HG03442 (cell line): ENCODE measurements around the gene CCDC33.

Experiments
- ATAC-seq: cut with Tn5 transposase; IDR thresholded peaks from one replicate; pipeline ENCODE4 v1.9.1; 2021; ENCODE audit warnings: mild to moderate bottlenecking, moderate library complexity; ENCODE audit not compliant: unreplicated experiment

Gene CCDC33

GRCh38 chr15:74311734-74312444, 75.8 kb downstream of the CCDC33 start:
- ATAC-seq: no peak

- no peak for ATAC-seq
These were observed 76.4 kb downstream of the CCDC33 start for GRCh38 chr15:74312445-74313007.

GRCh38 chr15:74313889-74314288, 77.8 kb downstream of the CCDC33 start:
- no peak for ATAC-seq

DNA sequence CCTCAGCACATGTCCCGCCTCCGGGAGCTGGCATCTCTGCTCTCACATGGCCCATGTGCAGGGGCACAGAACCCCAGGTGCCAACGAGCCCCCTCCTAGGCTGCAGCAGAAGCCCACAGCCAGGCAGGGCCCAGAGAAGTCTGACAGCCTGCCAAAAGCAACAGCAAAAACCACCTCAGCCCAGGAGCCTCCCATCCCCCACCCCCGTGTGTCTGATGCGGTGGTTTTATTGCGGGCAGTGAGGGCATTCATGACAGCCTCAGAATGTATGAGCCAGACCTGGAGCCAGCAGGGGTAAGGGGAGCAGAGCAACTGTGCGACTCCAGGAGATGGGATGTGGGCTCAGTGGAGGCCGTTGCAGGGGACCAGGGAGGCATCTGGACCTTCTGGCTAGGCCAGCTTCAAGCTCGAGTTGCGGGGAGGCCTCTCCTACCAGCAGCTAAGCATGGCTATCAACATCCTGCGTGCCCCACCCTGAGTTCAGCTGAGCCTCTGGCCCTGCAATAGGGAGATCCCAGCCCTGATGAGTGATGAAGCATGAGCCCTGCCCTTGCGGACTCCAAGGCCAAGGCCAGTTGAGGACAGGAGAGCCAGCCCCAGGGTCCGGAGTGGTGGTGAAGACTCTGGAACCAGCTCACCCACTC, 78.8 kb downstream of the CCDC33 start:
- ATAC-seq: no peak

GRCh38 chr15:74315626-74316025, 79.5 kb downstream of the CCDC33 start:
- no peak for ATAC-seq

- ATAC-seq: no peak
These were observed 80.0 kb downstream of the CCDC33 start for GRCh38 chr15:74316141-74316540.

GRCh38 chr15:74317820-74318375, 81.8 kb downstream of the CCDC33 start:
- ATAC-seq: no peak

DNA sequence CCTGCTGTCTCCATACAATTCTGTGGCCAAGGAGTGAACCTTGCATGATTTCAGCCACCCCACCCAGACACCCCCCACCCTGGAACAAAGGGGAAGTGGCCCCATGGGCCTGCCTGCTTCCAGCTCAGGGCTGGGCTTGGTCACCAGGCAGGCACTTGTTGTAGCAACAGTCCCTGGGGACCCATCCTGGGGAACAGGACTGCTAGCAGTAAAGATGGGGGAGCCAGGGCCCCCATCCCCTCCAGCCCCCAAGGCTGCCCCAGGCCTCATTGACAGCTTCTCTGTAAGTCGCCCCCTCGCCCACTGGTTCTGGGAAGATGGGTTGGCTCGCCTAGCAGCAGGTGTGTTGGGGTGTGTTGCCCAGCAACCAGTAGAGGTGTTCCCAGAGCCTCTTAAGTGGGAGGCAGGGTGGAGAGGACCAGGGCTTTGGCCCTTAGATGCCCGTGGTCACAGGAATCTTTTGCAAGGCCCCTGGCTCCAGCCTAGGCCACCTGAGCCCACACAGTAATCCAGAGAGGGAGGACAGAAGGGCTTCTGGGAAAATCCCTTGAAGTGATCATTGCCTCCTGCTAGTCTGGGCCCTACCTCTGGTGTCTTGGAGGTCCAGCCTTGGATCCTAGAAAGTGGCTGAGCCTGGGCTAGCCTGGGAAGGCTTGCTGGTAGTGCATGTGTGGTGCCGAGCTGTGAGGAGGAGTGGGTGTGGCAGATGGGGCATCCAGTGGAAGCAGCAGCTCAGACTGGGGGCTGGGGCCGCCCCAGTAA, 82.4 kb downstream of the CCDC33 start:
- no peak for ATAC-seq

DNA sequence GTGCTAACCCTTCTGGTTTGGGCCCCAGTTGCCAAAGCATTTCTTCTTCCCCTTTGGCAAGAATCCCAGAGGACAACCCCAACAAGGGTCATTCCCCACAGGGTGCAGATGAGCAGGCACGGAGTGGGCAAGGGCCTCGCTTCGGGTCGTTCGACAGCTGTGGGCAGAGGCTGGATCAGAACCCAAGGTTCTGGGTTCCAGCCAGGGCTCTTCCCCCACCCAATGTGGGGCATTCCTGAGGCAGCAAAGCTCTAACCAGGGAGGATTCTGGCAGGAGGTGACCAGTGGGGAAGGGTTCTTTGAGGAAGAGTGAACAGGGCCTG, 83.0 kb downstream of the CCDC33 start:
- no peak for ATAC-seq

- no peak for ATAC-seq
These were observed 83.6 kb downstream of the CCDC33 start for GRCh38 chr15:74319596-74320351.

- ATAC-seq: no peak
These were observed 84.5 kb downstream of the CCDC33 start for GRCh38 chr15:74320352-74321247.

DNA sequence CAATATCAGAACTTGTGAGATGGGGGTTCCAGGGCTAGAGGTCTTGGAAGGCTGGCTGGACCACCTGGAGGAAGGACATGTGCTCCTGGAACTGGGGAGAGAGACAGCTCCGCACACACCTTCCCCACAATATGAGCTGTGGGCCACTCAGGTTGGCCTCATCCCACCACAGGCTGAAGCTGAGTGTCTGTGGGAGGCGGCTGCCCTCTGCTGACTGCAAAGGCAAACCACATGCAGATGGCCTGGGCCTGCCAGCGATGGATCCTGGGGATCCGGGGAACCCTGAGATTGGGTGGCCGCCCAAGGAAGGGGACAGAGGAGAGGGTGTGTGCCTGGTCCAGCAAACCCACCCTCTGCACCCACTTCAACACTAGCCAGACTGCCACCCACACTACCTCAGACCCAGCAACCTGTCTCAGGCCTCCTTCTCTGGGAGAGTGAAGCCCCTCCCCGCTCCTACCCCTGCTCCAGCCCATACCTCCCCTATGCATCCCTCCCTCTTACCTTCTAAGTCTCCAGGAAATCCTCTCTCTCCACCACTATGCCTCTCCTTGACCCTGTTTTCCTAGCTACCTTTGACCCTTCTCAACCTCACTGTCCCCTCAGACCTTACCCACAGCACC, 86.5 kb downstream of the CCDC33 start:
- peak; percentile 47 for ATAC-seq

DNA sequence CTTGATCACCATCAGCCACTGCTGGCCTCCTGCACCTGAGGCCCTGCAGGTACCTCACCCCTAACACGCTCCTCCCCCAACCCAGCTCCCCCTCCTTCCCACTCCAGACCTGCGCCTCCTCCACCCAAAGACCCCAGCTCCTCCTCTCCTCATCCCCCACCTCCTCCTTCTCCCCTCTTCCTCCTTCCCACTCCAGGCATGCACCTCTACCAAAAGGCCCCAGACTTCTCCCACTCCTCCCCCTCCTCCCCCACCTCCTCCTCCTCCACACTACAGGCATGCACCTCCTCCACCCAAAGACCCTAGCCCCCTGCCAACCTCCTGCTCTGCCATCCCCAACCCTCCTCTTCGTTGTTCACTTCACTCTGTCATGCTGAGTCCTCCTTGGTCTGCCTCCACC, 88.6 kb downstream of the CCDC33 start:
- ATAC-seq: no peak

- ATAC-seq: no peak
These were observed 90.6 kb downstream of the CCDC33 start for GRCh38 chr15:74326746-74327145.

DNA sequence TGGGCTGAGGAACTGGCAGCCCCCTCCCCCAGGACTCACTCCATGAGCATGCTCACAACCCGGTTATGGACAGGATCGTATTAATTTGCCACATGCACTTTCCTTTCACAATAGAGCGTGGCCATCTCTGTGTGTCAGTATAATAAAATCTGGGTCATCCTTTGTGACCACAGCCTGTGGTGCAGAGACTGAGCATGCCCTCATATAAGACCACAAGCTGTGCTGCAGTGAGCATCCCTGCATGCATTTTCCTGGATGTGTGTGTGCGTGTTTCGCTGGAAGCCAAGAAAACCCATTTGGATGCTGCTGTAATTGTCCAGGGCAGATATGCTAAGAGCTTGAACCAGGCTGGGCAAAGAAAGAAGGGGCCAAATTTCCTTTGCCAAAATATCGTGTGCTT, 91.6 kb downstream of the CCDC33 start:
- ATAC-seq: no peak

GRCh38 chr15:74328331-74329056, 92.4 kb downstream of the CCDC33 start:
- ATAC-seq: no peak

DNA sequence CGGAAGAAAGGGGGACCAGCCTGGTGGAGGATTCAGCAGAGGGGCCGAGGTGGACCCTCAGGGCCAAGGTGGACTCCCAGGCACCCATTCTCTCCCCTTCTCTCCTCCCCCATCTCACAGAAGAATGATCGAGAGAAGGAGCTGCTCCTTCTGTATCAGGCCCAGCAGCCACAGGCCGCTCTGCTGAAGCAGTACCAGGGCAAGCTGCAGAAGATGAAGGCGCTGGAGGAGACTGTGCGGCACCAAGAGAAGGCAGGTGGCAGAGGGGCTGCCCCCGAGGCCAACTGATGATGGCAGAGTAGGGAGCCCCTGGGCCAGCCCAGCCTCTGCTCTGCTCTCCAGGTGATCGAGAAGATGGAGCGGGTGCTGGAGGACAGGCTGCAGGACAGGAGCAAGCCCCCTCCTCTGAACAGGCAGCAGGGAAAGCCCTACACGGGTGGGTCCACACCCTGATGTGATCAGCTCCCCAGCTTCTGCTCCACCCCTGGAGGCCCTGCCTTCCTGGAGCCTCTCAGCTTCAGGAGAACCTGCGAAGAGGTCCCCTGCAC, 94.8 kb downstream of the CCDC33 start:
- no peak for ATAC-seq

DNA sequence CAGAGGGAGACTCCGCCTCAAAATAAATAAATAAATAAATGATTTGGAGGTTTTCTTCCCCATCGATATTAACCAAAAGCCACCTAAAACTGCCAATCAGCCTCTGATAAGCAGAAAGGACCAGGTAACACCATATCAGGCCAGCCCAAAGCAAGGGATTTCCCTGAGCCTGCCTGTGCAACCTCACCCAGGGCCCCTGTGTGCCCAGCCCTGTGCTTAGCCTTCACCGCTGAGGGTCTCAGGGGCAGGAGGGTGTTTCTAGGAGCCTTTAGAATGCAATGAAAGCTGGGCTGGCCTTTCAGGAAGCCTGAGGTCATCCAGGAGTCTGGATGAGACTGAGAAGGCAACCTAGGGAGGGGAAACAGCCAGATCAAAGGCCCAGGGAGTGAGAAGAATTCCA, 95.9 kb downstream of the CCDC33 start:
- no peak for ATAC-seq
